Stimulated activated CD4-positive, alpha-beta T cell treated with anti-CD3 and anti-CD28 coated beads, Interleukin-2, amount 100 ng/mL, for 24 hours (primary cell): Measurements from ENCODE around the gene ANKRD44.
"Not testable (repeated sequence)": the region's sequence is repeated elsewhere in the genome, so short reads cannot be mapped to it uniquely, and the experiment has no call there.

Experiments
- DNase-seq, 2 donors: peaks; one replicate each; pipeline ENCODE4 v3.0.0-alpha.2; 2020

The ANKRD44 gene

GRCh38 chr2:197010200-197011020, 300.2 kb downstream of the ANKRD44 start:
- DNase-seq, result no peak

- not testable (repeated sequence) for DNase-seq
These were observed 301.7 kb downstream of the ANKRD44 start for GRCh38 chr2:197008741-197009341.

GRCh38 chr2:197007716-197008628, 302.6 kb downstream of the ANKRD44 start:
- DNase-seq, result no peak

GRCh38 chr2:197001921-197002320, 308.7 kb downstream of the ANKRD44 start:
- no peak for DNase-seq

DNA sequence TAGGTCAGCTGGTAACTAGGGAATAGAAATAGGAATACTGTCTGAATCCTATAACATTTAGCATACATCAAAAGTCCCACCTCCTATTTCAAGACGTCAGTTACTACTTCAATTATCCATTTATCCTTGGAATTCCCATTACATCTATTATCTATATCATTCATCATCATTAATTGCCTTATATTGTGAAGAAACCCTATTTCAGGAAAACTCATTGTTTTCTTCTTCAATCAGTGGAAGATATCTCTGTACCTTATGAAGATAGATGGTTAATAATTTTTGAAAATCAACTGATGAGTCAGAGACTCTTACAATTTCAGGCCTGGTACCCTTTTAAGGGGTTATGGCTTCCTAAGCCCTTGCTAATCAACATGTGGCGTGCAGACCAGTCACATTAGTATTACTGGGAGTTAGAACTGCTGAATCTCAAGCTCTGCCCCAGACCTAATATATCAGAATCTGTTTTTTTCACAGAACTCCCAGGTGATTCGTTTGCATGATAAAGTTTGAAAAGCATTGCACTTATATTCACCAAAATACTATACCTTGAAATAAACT, 314.7 kb downstream of the ANKRD44 start:
- no peak for DNase-seq

DNA sequence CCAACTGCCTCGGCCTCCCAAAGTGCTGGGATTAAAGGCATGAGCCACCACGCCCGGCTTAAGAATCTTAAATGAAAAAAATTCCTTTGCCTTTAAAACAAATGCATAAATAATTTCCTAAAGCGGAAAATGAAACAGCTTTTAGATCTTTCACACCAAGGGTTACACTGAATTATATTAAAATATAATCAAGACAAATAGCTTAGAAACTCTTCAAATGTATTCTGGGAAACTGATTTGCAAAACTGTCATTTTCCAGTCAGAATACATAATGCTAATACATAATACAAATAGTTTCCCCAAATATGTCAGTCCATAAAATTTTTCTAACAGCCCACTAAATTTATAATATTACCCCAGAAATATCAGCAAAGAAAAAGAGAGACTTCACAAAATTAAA, 315.8 kb downstream of the ANKRD44 start:
- DNase-seq, result no peak

GRCh38 chr2:196993617-196994016, 317.0 kb downstream of the ANKRD44 start:
- no peak for DNase-seq

DNA sequence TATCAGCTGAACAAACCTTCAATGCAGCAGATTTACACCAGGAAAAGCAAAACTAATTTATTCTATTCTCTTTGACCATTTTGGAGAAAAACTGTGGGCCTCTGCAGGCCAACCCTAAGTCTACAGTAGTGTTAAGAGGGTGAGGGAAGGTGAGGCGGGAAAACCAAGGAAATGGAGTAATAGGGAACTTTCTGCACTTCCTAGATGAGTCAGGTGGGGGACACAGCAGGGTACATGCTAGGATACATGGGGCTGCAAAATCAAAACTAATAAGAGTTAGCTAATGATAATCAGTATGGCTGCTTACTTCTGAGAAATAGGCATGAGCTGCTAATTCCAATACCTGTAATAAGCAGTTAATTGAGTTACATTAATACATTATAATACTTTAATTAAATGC, 318.1 kb downstream of the ANKRD44 start:
- DNase-seq, result no peak

DNA sequence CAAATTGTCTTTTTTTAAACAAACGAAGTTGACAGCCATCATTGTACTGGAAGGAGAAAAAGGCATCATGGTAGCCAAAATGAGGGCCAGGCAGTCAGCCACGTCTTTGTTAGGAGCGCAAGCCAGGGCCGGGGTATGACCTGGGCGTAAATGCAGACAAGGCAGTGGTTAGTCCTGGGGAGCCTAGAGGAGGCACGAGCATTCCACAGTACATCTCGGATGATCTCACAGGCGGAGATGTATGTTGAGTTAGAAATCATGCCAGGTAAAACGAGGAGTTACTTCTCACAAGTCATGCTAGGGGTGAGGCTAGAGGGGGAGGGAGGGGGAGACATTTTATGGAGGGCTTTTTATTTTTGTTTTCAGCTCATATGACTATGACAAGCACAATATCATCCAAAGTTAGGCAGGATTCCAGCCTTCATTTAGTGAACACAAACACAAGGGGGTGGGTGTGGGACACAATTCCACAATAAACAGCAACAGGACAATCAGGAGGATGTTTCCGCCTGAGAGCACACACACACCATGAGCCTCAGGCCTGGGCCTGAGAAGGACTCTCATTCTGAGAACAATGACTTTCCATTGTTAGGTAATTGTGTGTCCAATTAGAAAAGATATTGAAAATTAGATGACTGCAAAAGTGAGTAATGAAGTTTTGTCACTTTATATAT, 319.7 kb downstream of the ANKRD44 start:
- DNase-seq, result no peak

GRCh38 chr2:196990092-196990491, 320.5 kb downstream of the ANKRD44 start:
- DNase-seq, result no peak

GRCh38 chr2:196989496-196989895, 321.1 kb downstream of the ANKRD44 start:
- no peak for DNase-seq

DNA sequence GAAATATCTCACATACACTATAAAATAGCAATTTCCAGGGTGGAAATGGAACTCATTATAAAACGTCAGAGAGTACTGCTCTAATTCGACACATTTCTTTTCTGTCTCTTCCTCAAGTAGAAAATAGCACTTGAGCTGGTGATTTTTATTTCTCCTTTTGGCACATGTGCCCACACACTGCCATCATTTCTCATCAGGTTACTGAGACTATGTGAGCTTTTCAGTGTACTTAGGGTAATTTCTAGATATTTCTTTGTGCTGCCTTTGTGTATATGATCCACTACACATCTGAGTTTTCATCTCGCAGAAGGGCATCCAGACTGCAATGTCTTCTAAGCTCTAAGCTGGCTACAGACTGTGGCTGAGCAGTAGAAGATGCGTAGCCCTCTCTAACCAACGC, 321.9 kb downstream of the ANKRD44 start:
- no peak for DNase-seq

- DNase-seq, result peak in 1 of 2 donors; percentile 35
These were observed 322.8 kb downstream of the ANKRD44 start for GRCh38 chr2:196987649-196988364.

DNA sequence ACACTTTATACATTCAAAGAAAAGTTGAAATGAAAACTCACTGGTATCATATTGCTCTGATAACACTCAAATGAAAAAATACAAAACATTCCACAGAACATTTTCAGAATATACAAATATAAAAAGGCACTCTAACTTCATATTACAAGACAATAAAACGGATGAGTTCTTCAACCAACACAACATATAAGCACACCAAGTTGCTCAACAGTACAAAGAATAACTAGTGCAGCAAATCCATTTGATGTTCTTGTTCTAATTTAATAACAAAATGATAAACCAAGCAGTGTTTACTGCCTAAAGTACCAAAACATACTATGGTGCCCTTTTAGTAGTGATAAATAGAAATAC, 323.3 kb downstream of the ANKRD44 start:
- DNase-seq, result no peak

DNA sequence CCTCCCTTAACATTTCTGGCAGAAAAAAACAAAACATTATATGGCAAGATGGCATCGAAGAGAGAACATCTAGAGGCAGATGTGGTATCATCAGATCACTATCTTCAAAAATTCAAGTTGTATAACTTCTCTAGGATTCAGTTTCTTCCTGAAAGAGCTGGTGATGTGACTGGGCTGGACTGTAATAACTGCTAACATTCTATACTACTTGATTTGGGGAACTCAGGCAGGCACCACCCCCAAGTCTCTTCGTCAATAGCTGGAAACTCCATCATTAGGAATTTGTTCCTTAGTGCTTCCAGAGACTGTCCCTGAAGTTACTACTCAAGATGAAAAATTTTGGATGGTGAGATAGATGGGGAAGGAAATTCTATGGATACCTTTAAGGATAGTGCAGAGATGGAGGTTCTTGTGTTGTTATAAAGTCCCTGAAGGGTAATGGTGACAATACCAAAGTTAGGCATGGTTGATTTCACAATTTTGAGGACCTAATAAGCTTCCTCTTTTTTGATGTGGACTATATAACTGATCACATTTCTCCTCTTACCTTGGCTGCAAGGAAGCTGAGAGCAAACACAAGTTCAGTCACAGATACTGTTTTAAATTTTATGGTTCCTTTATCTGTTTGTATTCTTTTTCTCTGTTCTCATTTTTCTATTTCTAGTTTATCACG, 324.9 kb downstream of the ANKRD44 start:
- DNase-seq, result no peak

DNA sequence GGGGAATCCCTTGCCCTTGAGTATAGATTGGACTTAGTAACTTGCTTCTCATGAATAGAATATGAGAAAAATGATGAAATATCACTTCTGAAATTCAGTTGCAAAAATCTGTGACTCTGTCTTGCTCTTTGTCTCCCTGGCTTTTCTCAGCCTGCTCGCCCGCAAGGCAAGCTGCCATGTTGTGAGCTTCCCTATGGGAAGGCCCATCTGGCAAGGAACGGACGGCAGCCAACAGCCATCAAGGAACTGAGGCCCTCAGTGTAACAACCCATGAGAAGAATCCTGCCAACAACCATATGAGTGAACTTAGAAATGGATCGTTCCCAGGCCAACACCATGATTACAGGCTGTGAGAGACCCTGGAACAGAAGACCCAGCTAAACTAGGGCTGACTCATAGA, 325.7 kb downstream of the ANKRD44 start:
- DNase-seq, result no peak

- no peak for DNase-seq
These were observed 326.6 kb downstream of the ANKRD44 start for GRCh38 chr2:196983934-196984333.

- DNase-seq, result no peak
These were observed 330.1 kb downstream of the ANKRD44 start for GRCh38 chr2:196980473-196980872.

DNA sequence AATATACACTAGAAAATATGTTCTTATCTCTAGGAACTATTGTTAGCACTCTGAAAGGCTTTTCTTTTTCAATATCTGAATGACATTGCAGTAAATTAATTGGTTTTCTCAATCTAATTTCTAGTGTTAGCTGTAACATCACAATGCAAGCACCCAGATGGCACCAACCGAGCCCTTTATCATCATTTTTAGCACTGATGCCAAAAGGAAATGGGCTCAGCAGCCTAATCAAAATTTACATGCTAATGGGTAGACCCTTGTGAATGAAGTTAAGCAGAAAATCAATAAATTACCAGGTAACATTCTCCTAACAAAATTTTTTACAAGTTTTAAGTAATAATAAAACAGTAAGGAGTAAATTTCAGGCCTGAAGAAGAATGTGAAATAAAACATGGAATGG, 330.6 kb downstream of the ANKRD44 start:
- no peak for DNase-seq

DNA sequence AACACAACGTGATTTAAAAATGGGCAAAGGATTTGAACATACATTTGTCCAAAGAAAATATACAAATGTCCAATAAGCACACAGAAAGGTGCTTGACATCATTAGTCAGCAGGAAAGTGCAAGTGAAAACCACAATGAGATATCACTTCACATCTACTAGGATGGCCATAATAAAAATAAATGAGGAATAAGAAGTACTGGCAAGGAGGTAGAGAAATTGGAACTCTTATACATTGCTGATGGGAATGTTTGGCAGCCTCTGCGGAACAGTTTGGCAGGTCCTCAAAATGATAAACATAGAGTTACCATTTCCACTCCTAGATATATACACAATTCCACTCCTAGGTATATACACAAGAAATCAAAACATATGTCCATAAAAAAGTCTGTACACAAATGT, 333.1 kb downstream of the ANKRD44 start:
- DNase-seq, result no peak

DNA sequence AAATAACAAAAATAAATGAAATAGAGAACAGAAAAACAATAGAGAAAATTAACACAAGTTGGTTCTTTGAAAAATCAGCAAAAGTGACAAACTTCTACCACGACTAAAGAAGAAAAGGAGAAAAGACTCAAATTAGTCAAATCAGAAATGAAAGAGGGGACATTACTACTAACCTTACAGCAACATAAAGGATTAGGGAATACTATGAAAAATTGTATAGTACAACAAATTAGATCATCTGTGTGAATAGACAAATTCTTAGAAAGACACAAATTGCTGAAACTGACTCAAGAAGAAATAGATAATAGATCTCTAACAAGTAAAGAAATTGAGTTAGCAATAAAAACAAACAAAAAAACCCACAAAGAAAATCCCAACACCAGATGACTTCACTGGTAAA, 335.6 kb downstream of the ANKRD44 start:
- no peak for DNase-seq
